Breast epithelium (tissue), 4 donors: ENCODE data around the gene ATP1B1. TPM values are rescaled to one million over a fixed set of nuclear protein-coding genes. Genes with fewer than 3 reads are reported as not detected.
"Not testable (repeated sequence)": the region's sequence is repeated elsewhere in the genome, so short reads cannot be mapped to it uniquely, and the experiment has no call there.

Experiments
- DNase-seq, 2 donors: peaks; one replicate each; pipeline ENCODE4 v3.0.0-alpha.2; 2019; ENCODE audit warnings: low spot score in 2 of 2
- H3K27ac ChIP-seq, 2 donors: fragments of 200-600 bp; sonication (generic) in 1 of 2; one replicate each; pipeline ENCODE4 v1.5.1; 2016 to 2019; ENCODE audit warnings: mild to moderate bottlenecking in 1 of 2
- H3K27me3 ChIP-seq, 2 donors: fragments of 200-600 bp; sonication (generic) in 1 of 2; one replicate each; pipeline versions ENCODE4 v1.5.1 to v1.6.0; 2017 to 2019; ENCODE audit warnings: control low read depth in 1 of 2, mild to moderate bottlenecking in 1 of 2
- H3K36me3 ChIP-seq: fragments of 200-600 bp; one replicate; pipeline ENCODE4 v1.5.1; 2019
- H3K4me1 ChIP-seq, 2 donors: fragments of 200-600 bp; sonication (generic); one replicate each; pipeline ENCODE4 v1.5.1; 2016 to 2019; ENCODE audit warnings: control low read depth in 1 of 2
- H3K4me3 ChIP-seq, 3 donors: fragments of 200-600 bp; sonication (generic); 1 replicate in 2 of 3; 2 replicates in 1 of 3; pipeline ENCODE4 v1.5.1; 2016 to 2019; ENCODE audit warnings: mild to moderate bottlenecking in 3 of 3, moderate library complexity in 2 of 3
- H3K9me3 ChIP-seq, 2 donors: fragments of 200-600 bp; sonication (generic) in 1 of 2; one replicate each; pipeline ENCODE4 v1.5.1; 2016 to 2019; ENCODE audit warnings: control low read depth in 1 of 2
- POLR2A ChIP-seq: fragments of 450-650 bp; IDR thresholded peaks from one replicate; pipeline ENCODE4 v1.6.1; 2016; ENCODE audit warnings: antibody characterized with exemption, mild to moderate bottlenecking, moderate library complexity
- POLR2AphosphoS5 ChIP-seq, 3 donors: sonication (generic); formaldehyde crosslinking; IDR thresholded peaks; one replicate each; pipeline ENCODE4 v1.6.1; 2017; ENCODE audit warnings: antibody characterized with exemption in 3 of 3
- intact Hi-C: fragments of 100-400 bp; cut with DNase I; formaldehyde crosslinking; loops from one replicate; pipeline ENCODE4 v1.15.1; 2023; ENCODE audit warnings: low total_unique reads
- total RNA-seq, 3 donors: library from RNA; depleted of rRNA; stranded (reverse); fragments of >200 nt; gene quantifications; one replicate each; pipeline ENCODE4 v1.1.0, GENCODE V29; 2016
- TF ChIP-seq, protein P1 (sequence below), 3 donors: fragments of 450-650 bp; IDR thresholded peaks; one replicate each; pipeline ENCODE4 v1.5.1; 2016 to 2017; ENCODE audit warnings: antibody characterized with exemption in 3 of 3, mild to moderate bottlenecking in 3 of 3, moderate library complexity in 3 of 3

ATP1B1 gene
- total RNA-seq, 3 donors from 2014 or later, result 21.8 to 173 (median 46.9) TPM

DNA sequence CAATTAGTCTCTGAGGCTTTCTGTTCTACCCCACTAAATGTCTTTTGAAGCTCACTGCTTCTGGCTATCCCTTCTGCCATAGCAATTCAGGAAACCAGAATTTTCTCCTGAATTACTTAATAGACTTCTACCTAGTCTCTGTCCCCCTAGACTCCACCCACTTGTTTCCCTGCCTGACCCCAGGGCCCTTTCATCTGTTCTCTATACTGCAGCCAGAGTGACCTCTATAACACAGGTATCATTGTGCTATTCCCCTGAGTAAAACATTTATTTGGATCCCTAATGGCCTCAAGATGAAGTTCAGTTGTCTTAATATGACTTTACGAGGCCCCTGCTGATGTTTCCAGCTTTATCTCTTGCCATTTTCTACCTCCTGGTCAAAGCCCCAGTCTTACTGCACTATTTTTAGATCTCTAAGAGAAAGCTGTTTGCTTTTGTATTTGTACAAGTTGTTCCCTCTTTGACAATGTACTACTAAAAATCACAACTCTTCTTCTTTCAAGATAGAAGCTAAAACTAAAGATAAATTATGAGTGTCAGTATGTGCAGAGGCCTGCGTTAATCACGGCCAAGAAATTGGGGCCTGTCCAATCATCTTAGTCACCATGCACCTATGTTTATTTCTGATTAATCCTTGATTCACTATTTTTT is 54.5 kb downstream of the ATP1B1 start:
- DNase-seq, result no peak
- intact Hi-C loops, result no loop called here
- Histone ChIP-seq H3K4me1 (no peaks in the 10 kb centered on the region), H3K27me3 (no peaks in the 10 kb centered on the region), H3K9me3 (no peaks in the 10 kb centered on the region), H3K36me3 (no peaks in the 10 kb centered on the region), H3K27ac (no peak overlapping the region), H3K4me3 (no peak overlapping the region)
- TF ChIP-seq POLR2AphosphoS5 (IDR thresholded peaks at IDR 0.05) (no peak), POLR2A (no peak)
- TF ChIP-seq, protein P1, sequence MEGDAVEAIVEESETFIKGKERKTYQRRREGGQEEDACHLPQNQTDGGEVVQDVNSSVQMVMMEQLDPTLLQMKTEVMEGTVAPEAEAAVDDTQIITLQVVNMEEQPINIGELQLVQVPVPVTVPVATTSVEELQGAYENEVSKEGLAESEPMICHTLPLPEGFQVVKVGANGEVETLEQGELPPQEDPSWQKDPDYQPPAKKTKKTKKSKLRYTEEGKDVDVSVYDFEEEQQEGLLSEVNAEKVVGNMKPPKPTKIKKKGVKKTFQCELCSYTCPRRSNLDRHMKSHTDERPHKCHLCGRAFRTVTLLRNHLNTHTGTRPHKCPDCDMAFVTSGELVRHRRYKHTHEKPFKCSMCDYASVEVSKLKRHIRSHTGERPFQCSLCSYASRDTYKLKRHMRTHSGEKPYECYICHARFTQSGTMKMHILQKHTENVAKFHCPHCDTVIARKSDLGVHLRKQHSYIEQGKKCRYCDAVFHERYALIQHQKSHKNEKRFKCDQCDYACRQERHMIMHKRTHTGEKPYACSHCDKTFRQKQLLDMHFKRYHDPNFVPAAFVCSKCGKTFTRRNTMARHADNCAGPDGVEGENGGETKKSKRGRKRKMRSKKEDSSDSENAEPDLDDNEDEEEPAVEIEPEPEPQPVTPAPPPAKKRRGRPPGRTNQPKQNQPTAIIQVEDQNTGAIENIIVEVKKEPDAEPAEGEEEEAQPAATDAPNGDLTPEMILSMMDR (IDR thresholded peaks at IDR 0.05), result no peak

DNA sequence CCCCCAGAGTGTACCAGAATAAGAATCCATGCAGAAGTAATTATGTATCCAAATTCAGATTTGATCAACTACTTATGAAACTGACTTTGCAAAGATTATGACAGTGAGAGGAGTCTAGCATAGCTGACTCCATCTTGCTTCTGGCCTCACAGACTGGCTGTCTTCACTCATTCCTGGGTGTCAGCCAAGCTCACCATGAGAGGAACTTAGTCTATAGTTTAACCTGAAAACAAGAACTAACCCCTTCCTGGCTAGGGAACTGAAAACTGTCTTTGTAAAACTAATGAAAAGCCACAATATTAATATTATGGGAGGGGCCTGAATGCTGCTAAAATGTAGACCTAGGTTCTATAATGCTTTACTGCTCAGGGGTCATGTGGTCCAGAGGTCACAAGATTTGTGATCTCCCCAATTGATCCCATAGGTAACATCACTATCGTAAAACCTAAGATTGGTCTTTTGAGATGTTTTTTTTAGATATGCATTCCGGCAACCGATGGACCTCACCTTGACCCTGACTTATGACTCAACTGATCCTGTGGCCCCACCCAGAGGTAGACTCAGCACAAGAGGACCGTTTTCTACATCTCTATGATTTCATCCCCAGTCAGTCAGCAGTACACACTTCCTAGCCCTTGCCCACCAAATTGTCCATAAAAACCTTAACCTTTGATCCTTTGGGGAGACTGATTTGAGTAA is 55.2 kb downstream of the ATP1B1 start:
- no peak for DNase-seq

DNA sequence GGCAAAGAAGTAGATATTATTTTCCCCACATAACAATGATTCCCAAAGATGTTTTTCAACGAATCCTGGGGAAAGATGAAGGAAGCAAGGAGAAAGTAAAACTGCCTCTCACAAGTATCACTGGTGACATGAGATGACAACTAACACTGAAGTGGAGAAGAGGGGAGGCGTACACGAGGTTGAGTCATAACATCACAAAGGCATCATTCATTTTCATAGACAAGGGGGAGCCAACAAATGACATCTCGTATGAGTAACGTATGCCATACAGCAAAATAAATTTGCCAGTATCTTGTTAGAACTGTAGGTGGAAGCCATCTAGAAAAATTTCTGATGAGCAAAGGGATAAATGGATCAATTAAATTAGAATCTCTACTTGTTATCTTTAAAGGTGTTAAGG is 56.6 kb downstream of the ATP1B1 start:
- Histone ChIP-seq H3K4me3 (no peak overlapping the region), H3K27ac (no peak overlapping the region), H3K36me3 (no peaks in the 10 kb centered on the region), H3K4me1 (no peaks in the 10 kb centered on the region), H3K27me3 (no peaks in the 10 kb centered on the region), H3K9me3 (no peaks in the 10 kb centered on the region)
- TF ChIP-seq, protein P1 (IDR thresholded peaks at IDR 0.05), result no peak
- TF ChIP-seq POLR2A, result no peak
- intact Hi-C loops, result no loop called here
- DNase-seq, result no peak

More for the DNA sequence above, 55.2 kb downstream of the ATP1B1 start:
- H3K4me3 ChIP-seq, result no peak overlapping the region
- TF ChIP-seq POLR2AphosphoS5 (IDR thresholded peaks at IDR 0.05), result no peak
- no peak for TF ChIP-seq POLR2A
- TF ChIP-seq, protein P1 (IDR thresholded peaks at IDR 0.05), result no peak
- intact Hi-C loops, result no loop called here
- H3K9me3 ChIP-seq, result no peaks in the 10 kb centered on the region
- H3K27ac ChIP-seq, result no peak overlapping the region
- H3K36me3 ChIP-seq, result no peaks in the 10 kb centered on the region
- no peaks in the 10 kb centered on the region for H3K27me3 ChIP-seq
- H3K4me1 ChIP-seq, result no peaks in the 10 kb centered on the region

DNA sequence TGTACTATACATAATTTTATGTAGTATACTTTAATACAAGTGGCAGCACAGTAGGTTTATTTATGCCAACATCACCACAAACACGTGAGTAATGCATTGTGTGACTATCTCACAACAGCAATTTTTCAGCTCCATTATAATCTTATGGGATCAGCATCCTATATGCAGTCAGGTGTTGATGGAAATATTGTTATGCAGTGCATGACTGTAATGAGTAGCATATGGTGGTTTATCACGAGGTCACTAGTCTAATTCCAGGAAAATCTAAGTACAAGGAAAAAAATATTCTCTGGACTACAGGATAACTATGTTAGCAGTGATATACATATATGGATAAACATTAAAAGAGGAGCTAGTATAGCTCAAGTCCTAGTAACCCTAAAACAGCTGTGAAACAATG is 69.0 kb downstream of the ATP1B1 start:
- Histone ChIP-seq H3K9me3 (no peaks in the 10 kb centered on the region), H3K4me1 (no peaks in the 10 kb centered on the region), H3K4me3 (no peak overlapping the region), H3K36me3 (no peaks in the 10 kb centered on the region), H3K27me3 (no peaks in the 10 kb centered on the region), H3K27ac (no peak overlapping the region)
- intact Hi-C loops, result no loop called here
- TF ChIP-seq POLR2AphosphoS5 (IDR thresholded peaks at IDR 0.05) (no peak), POLR2A (no peak)
- TF ChIP-seq, protein P1 (IDR thresholded peaks at IDR 0.05), result no peak
- no peak for DNase-seq

DNA sequence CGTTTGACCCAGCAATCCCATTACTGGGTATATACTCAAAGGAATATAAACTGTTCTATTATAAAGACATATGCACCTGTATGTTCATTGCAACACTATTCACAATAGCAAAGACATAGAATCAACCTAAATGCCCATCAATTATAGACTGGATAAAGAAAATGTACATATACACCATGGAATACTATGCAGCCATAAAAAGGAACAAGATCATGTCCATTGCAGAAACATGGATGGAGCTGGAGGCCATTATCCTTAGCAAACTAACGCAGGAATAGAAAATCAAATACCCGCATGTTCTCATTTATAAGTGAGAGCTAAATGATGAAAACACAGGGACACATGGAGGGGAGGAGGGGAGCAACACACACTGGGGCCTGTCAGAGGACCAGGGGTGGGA is 72.9 kb downstream of the ATP1B1 start:
- H3K27ac ChIP-seq, H3K4me1 ChIP-seq, H3K27me3 ChIP-seq, DNase-seq, intact Hi-C loops, H3K4me3 ChIP-seq, H3K9me3 ChIP-seq, H3K36me3 ChIP-seq: not testable (repeated sequence)
